ENCODE data around the gene VAMP2. TPM values are rescaled to one million over a fixed set of nuclear protein-coding genes. Genes with fewer than 3 reads are reported as not detected.

The VAMP2 gene
- polyA plus RNA-seq, 1 donor from 2014 or later, result 98.3 TPM

GRCh38 chr17:8190506-8190905 lies 27.8 kb upstream of the VAMP2 start:
- TF ChIP-seq SMC3 (conservative IDR thresholded peaks at IDR 0.05; ENCODE audit: poor library complexity) (no peak), EP300 (conservative IDR thresholded peaks at IDR 0.05; ENCODE audit: poor library complexity, severe bottlenecking) (no peak), RAD21 (conservative IDR thresholded peaks at IDR 0.05) (no peak), REST (IDR thresholded peaks at IDR 0.05; ENCODE audit: borderline replicate concordance) (no peak), EZH2 (IDR thresholded peaks at IDR 0.05; ENCODE audit: borderline replicate concordance, insufficient read depth, low read length, poor library complexity, severe bottlenecking) (no peak), MXI1 (conservative IDR thresholded peaks at IDR 0.05; ENCODE audit: poor library complexity, severe bottlenecking) (no peak), TAF1 (IDR thresholded peaks at IDR 0.05; ENCODE audit: low read depth) (no peak), POLR2AphosphoS5 (IDR thresholded peaks at IDR 0.05) (no peak)
- TF ChIP-seq, protein P1, sequence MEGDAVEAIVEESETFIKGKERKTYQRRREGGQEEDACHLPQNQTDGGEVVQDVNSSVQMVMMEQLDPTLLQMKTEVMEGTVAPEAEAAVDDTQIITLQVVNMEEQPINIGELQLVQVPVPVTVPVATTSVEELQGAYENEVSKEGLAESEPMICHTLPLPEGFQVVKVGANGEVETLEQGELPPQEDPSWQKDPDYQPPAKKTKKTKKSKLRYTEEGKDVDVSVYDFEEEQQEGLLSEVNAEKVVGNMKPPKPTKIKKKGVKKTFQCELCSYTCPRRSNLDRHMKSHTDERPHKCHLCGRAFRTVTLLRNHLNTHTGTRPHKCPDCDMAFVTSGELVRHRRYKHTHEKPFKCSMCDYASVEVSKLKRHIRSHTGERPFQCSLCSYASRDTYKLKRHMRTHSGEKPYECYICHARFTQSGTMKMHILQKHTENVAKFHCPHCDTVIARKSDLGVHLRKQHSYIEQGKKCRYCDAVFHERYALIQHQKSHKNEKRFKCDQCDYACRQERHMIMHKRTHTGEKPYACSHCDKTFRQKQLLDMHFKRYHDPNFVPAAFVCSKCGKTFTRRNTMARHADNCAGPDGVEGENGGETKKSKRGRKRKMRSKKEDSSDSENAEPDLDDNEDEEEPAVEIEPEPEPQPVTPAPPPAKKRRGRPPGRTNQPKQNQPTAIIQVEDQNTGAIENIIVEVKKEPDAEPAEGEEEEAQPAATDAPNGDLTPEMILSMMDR (IDR thresholded peaks at IDR 0.05; ENCODE audit: poor library complexity, severe bottlenecking), result no peak
- Histone ChIP-seq H2AFZ (ENCODE audit: low read depth, low read length) (peak overlapping the region; percentile 42), H3K4me3 (ENCODE audit: low read length) (peak overlapping the region; percentile 100), H4K20me1 (ENCODE audit: insufficient read depth) (peaks cover 3% of the 10 kb centered on the region), H3K27ac (ENCODE audit: low read length) (peak overlapping the region; percentile 42), H3K4me2 (ENCODE audit: low read length) (no peak overlapping the region), H3K9ac (ENCODE audit: low read length) (peak overlapping the region; percentile 32), H3K27me3 (ENCODE audit: insufficient read depth, low read depth, low read length) (no peaks in the 10 kb centered on the region), H3K9me3 (ENCODE audit: low read length) (no peaks in the 10 kb centered on the region), H3F3A (ENCODE audit: insufficient read depth, low read length, poor library complexity, severe bottlenecking) (peaks cover 18% of the 10 kb centered on the region), H3K9me2 (ENCODE audit: insufficient read depth, low read length) (no peaks in the 10 kb centered on the region), H3K79me2 (replicated peaks; ENCODE audit: insufficient read depth, low read length) (no peaks in the 10 kb centered on the region), H3K36me3 (ENCODE audit: insufficient read depth, low read length) (no peaks in the 10 kb centered on the region)

DNA sequence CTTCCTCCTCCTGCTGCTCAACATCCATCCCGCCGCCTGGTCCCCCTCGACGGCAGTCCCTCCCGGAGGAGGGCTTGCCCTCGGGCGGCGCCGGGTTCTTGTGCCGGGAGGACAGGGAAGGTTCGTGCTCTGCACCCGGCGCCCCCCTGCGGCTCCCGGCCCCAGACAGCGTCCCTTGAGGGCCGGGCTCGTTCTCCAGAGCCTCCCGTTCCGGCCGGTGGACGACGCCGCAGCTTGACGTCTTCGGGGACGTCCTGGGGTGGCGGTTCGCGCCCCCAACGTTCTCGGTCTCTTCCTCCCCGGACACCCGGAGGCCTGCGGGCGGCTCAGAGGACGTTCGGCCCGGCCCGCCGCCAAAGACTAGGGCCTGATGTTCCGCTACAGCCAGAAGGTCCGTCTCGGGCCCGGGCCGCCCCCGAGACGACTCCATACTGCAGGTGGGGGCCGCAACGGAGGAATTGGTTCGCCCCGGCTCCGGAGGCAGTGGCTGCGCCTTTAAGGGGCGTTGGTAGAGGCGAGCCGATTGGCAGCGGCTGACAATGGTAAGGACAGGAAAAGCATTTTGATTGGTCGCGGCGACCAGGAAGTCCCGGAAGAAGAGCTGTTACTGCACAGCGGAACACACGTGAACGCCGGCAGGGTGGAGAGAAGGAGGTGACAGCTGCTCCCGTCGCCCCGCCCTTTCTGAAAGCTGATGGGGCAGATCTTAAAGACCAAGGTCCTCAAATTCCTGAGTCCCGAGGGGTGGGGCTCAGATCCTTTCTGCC lies 27.1 kb upstream of the VAMP2 start, which contains the start of gene BORCS6:
TSS of gene BORCS6 (minus strand) at position 470 of the 767 bp plus-strand sequence. CDS start at position 430, 40 bp downstream.
- no peaks in the 10 kb centered on the region for H3K79me2 ChIP-seq (replicated peaks; ENCODE audit: insufficient read depth, low read length)
- TF ChIP-seq, protein P1 (IDR thresholded peaks at IDR 0.05; ENCODE audit: poor library complexity, severe bottlenecking), result no peak
- TF ChIP-seq EZH2 (IDR thresholded peaks at IDR 0.05; ENCODE audit: borderline replicate concordance, insufficient read depth, low read length, poor library complexity, severe bottlenecking) (no peak), EP300 (conservative IDR thresholded peaks at IDR 0.05; ENCODE audit: poor library complexity, severe bottlenecking) (peak; percentile 22), TAF1 (IDR thresholded peaks at IDR 0.05; ENCODE audit: low read depth) (no peak), REST (IDR thresholded peaks at IDR 0.05; ENCODE audit: borderline replicate concordance) (peak; percentile 11), SMC3 (conservative IDR thresholded peaks at IDR 0.05; ENCODE audit: poor library complexity) (no peak), POLR2AphosphoS5 (IDR thresholded peaks at IDR 0.05) (peak; percentile 68), RAD21 (conservative IDR thresholded peaks at IDR 0.05) (peak; percentile 16), MXI1 (conservative IDR thresholded peaks at IDR 0.05; ENCODE audit: poor library complexity, severe bottlenecking) (peak; percentile 55)
- H3K27ac ChIP-seq (ENCODE audit: low read length), result peak within 1 kb of the TSS; percentile 74
- peak within 1 kb of the TSS; percentile 55 for H3K4me2 ChIP-seq (ENCODE audit: low read length)
- H3K9ac ChIP-seq (ENCODE audit: low read length), result peak within 1 kb of the TSS; percentile 88
- H3K27me3 ChIP-seq (ENCODE audit: insufficient read depth, low read depth, low read length), result no peaks in the 10 kb centered on the region
- H4K20me1 ChIP-seq (ENCODE audit: insufficient read depth), result peaks cover 3% of the 10 kb centered on the region
- H3F3A ChIP-seq (ENCODE audit: insufficient read depth, low read length, poor library complexity, severe bottlenecking), result peaks cover 18% of the 10 kb centered on the region
- peak within 1 kb of the TSS; percentile 100 for H3K4me3 ChIP-seq (ENCODE audit: low read length)
- no peaks in the 10 kb centered on the region for H3K9me3 ChIP-seq (ENCODE audit: low read length)
- H3K36me3 ChIP-seq (ENCODE audit: insufficient read depth, low read length), result no peaks in the 10 kb centered on the region
- no peaks in the 10 kb centered on the region for H3K9me2 ChIP-seq (ENCODE audit: insufficient read depth, low read length)
- peak within 1 kb of the TSS; percentile 94 for H2AFZ ChIP-seq (ENCODE audit: low read depth, low read length)
